ENCODE measurements around the gene MATCAP1.

MATCAP1 gene

GRCh38 chr16:67148221-67148620, 35.5 kb downstream of the MATCAP1 start:
- Histone ChIP-seq H3K79me2 (ENCODE audit: insufficient read depth, low read depth) (no peaks in the 10 kb centered on the region), H3K27ac (no peak overlapping the region), H2AFZ (ENCODE audit: low read depth) (no peak overlapping the region), H3K27me3 (ENCODE audit: insufficient read depth, low read depth) (no peaks in the 10 kb centered on the region), H3K4me1 (ENCODE audit: low read depth, poor library complexity, severe bottlenecking) (peaks cover 2% of the 10 kb centered on the region), H3K9ac (no peak overlapping the region), H3K4me2 (no peak overlapping the region), H3K4me3 (IDR thresholded peaks at IDR 0.05; ENCODE audit: insufficient read depth, low read depth, low read length) (no peak overlapping the region), H3K36me3 (ENCODE audit: insufficient read depth) (peaks cover 4% of the 10 kb centered on the region; the same call in 1 of the 2 replicates), H4K20me1 (ENCODE audit: insufficient read depth) (no peaks in the 10 kb centered on the region)
- TF ChIP-seq, protein P1, sequence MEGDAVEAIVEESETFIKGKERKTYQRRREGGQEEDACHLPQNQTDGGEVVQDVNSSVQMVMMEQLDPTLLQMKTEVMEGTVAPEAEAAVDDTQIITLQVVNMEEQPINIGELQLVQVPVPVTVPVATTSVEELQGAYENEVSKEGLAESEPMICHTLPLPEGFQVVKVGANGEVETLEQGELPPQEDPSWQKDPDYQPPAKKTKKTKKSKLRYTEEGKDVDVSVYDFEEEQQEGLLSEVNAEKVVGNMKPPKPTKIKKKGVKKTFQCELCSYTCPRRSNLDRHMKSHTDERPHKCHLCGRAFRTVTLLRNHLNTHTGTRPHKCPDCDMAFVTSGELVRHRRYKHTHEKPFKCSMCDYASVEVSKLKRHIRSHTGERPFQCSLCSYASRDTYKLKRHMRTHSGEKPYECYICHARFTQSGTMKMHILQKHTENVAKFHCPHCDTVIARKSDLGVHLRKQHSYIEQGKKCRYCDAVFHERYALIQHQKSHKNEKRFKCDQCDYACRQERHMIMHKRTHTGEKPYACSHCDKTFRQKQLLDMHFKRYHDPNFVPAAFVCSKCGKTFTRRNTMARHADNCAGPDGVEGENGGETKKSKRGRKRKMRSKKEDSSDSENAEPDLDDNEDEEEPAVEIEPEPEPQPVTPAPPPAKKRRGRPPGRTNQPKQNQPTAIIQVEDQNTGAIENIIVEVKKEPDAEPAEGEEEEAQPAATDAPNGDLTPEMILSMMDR (conservative IDR thresholded peaks at IDR 0.05; ENCODE audit: low read depth, low read length) = no peak

DNA sequence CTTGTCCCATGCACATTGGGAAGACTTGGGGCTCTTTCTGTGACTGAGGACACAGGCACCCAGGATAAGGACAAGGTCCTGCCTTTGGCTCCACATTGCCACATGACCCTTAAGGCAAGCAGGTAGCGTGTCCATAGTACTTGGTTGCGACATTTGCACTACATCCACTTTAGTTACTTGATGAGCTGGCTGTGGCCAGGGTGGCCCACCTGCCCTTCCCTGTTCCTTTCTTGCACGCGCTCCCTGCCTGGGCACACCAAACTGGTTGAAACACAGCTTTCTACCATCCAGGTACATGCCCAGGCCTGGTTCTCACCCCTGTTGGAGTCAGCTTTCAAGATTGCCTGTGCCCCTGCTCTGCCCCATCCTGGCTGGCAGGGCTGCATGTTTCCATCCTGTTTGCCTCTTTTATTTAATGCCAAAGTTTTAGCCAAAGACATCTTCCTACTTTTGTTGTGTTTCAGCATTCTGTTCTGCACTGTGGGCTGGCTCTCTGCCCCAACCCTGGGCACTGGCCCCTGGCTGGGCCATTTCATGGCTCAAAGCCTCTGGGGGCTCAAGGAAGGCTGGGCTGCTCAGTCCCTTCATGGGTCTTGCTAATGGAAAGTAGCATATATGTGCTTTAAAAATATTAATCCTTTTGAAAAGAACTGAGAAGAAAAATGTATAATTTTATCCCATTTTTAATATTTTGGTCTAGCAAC, 36.2 kb downstream of the MATCAP1 start:
- no peaks in the 10 kb centered on the region for H4K20me1 ChIP-seq (ENCODE audit: insufficient read depth)
- no peak overlapping the region for H2AFZ ChIP-seq (ENCODE audit: low read depth)
- H3K36me3 ChIP-seq (ENCODE audit: insufficient read depth) = peaks cover 4% of the 10 kb centered on the region; the same call in 1 of the 2 replicates
- no peak overlapping the region for H3K9ac ChIP-seq
- H3K4me3 ChIP-seq (IDR thresholded peaks at IDR 0.05; ENCODE audit: insufficient read depth, low read depth, low read length) = no peak overlapping the region
- peaks cover 2% of the 10 kb centered on the region for H3K4me1 ChIP-seq (ENCODE audit: low read depth, poor library complexity, severe bottlenecking)
- no peak overlapping the region for H3K4me2 ChIP-seq
- H3K79me2 ChIP-seq (ENCODE audit: insufficient read depth, low read depth) = no peaks in the 10 kb centered on the region
- TF ChIP-seq, protein P1 (conservative IDR thresholded peaks at IDR 0.05; ENCODE audit: low read depth, low read length) = no peak
- H3K27ac ChIP-seq = no peak overlapping the region
- H3K27me3 ChIP-seq (ENCODE audit: insufficient read depth, low read depth) = no peaks in the 10 kb centered on the region

GRCh38 chr16:67146523-67147357, 37.0 kb downstream of the MATCAP1 start:
- Histone ChIP-seq H4K20me1 (ENCODE audit: insufficient read depth) (no peaks in the 10 kb centered on the region), H3K36me3 (ENCODE audit: insufficient read depth) (peaks cover 4% of the 10 kb centered on the region; the same call in 1 of the 2 replicates), H3K79me2 (ENCODE audit: insufficient read depth, low read depth) (no peaks in the 10 kb centered on the region), H3K4me3 (IDR thresholded peaks at IDR 0.05; ENCODE audit: insufficient read depth, low read depth, low read length) (no peak overlapping the region), H3K4me2 (no peak overlapping the region), H3K27me3 (ENCODE audit: insufficient read depth, low read depth) (no peaks in the 10 kb centered on the region), H3K4me1 (ENCODE audit: low read depth, poor library complexity, severe bottlenecking) (peaks cover 2% of the 10 kb centered on the region), H3K9ac (no peak overlapping the region), H2AFZ (ENCODE audit: low read depth) (no peak overlapping the region), H3K27ac (no peak overlapping the region)
- TF ChIP-seq, protein P1 (conservative IDR thresholded peaks at IDR 0.05; ENCODE audit: low read depth, low read length) = no peak

- Histone ChIP-seq H4K20me1 (ENCODE audit: insufficient read depth) (no peaks in the 10 kb centered on the region), H3K27me3 (ENCODE audit: insufficient read depth, low read depth) (no peaks in the 10 kb centered on the region), H3K9ac (no peak overlapping the region), H3K79me2 (ENCODE audit: insufficient read depth, low read depth) (no peaks in the 10 kb centered on the region), H2AFZ (ENCODE audit: low read depth) (no peak overlapping the region), H3K4me2 (no peak overlapping the region), H3K4me3 (IDR thresholded peaks at IDR 0.05; ENCODE audit: insufficient read depth, low read depth, low read length) (no peak overlapping the region), H3K36me3 (ENCODE audit: insufficient read depth) (peaks cover 4% of the 10 kb centered on the region; the same call in 1 of the 2 replicates), H3K27ac (no peak overlapping the region), H3K4me1 (ENCODE audit: low read depth, poor library complexity, severe bottlenecking) (no peaks in the 10 kb centered on the region)
- TF ChIP-seq, protein P1 (conservative IDR thresholded peaks at IDR 0.05; ENCODE audit: low read depth, low read length) = no peak
Measured at GRCh38 chr16:67145746-67146145, 38.0 kb downstream of the MATCAP1 start.

All from KMS-11 (cell line).